Measurements from ENCODE around the gene ANKH. TPM values are rescaled to one million over a fixed set of nuclear protein-coding genes. Genes with fewer than 3 reads are reported as not detected.

Gene ANKH
- total RNA-seq, 1 experiment from 2014 or later, result 30.8 TPM

DNA sequence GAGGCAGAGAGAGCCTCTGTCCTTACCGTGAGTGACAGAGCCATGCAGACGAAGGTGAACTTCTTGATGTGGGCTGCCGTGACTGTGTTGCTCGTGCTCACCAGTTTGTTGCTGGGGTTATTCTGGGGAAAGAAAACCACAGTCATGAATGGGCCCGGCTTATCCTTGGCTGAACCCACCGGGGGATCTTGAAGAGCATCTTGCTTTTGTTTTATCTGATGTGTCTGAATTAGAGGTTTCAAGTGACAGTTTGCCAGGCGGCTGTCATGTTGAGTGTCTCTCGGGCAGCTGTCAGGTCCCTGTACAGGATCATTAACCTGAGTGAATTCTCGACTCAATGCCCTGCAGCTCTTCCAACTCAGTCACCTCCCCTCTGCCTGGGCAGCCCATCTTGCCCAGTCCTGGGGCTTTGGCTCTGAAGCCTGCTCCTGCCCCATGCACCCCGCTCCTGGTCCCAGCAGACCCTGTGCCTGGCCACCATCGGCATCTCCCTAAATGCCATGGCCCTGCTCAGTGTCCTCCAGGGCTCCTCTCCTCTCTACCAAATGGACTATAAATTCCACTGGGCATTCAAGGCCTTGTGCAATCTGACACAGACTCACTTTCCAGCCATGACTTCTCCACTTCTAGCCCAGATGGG is 129.7 kb downstream of the ANKH start:
- no peak for DNase-seq (ENCODE audit: extremely low read depth, low read depth)

- DNase-seq (ENCODE audit: extremely low read depth, low read depth), result no peak
Measured at GRCh38 chr5:14741131-14741530, 130.4 kb downstream of the ANKH start.

GRCh38 chr5:14739981-14740380 is 131.6 kb downstream of the ANKH start:
- DNase-seq (ENCODE audit: extremely low read depth, low read depth), result no peak

- DNase-seq (ENCODE audit: extremely low read depth, low read depth), result no peak
Measured at GRCh38 chr5:14739538-14739937, 132.0 kb downstream of the ANKH start.

DNA sequence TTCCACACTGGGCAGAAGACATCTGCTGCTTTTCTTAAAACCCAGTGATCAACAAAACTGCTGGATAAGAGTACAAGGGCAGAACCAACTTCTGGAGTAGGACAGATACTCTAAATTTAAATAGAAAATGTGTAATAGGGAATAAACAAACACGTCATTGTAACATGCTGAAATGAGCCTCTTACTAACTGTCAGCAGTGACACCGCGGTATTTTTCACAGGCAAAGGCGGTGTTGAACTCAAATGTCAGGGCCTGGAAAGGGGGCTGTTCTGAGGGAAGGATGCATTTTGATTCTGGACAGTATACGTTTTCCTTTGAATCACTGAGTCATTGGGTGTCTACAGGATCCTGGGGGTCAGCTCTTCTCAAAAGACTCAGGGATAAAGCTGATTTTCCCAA is 133.5 kb downstream of the ANKH start:
- DNase-seq (ENCODE audit: extremely low read depth, low read depth), result no peak

DNA sequence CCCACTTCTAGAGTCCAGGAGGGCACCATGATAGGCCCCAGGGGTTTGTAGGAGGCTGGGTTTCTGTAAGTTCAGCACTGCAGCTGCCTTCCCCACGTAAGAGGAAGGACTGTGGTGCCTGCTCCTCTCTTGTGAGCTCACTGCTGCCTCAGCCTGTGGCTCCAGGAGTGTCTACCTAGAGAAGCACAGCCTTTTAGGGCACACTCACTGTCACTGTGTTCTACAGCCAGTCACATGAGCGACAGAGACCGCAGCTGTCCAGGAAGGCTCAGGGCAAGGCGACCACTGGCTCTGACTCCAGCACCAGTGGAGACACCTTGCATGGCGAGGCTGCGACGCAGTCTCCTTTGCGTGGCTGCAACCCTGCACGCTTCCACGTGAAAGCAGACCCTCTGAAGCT is 134.3 kb downstream of the ANKH start:
- no peak for DNase-seq (ENCODE audit: extremely low read depth, low read depth)

DNA sequence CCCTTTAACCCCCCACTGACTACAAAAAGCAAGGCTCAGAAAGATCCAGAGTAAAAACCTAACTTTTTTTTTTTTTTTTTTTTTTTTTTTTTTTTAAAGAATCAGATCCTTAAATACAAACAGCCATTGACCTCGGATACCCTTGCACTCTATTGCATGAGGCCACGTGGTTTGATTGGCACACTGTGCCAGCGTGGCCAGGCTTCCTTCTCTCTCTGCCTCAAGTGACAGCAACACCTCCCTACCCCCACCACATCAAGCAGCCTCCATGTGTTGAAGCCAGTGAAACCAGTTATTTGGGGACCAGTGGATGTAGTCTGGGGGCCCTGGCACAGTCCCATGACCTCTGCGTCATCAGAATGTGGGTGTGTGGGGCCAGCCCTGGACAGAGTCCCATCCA is 135.6 kb downstream of the ANKH start:
- DNase-seq (ENCODE audit: extremely low read depth, low read depth), result no peak

DNA sequence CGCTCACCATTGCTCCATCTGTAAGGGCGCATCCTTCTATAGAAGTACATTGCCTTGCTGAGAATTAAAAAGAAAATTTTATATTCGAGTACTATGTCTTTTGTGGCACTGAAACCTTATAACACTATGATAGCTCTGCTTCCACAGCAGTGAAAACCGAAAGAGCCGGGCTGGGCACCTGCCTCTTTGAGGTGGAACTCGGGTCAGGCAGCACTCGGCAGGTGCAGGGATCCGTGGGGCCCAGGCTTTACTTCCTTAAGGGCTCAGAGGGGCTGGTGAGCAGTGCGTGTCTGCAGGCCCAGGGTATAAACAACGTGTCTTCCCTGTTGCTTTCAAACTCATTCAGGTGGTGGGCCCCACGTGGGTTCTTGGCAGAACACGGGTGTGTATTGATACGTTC is 137.2 kb downstream of the ANKH start:
- no peak for DNase-seq (ENCODE audit: extremely low read depth, low read depth)

- no peak for DNase-seq (ENCODE audit: extremely low read depth, low read depth)
Measured at GRCh38 chr5:14733661-14734060, 137.9 kb downstream of the ANKH start.

- DNase-seq (ENCODE audit: extremely low read depth, low read depth), result no peak
Measured at GRCh38 chr5:14732991-14733390, 138.6 kb downstream of the ANKH start.

DNA sequence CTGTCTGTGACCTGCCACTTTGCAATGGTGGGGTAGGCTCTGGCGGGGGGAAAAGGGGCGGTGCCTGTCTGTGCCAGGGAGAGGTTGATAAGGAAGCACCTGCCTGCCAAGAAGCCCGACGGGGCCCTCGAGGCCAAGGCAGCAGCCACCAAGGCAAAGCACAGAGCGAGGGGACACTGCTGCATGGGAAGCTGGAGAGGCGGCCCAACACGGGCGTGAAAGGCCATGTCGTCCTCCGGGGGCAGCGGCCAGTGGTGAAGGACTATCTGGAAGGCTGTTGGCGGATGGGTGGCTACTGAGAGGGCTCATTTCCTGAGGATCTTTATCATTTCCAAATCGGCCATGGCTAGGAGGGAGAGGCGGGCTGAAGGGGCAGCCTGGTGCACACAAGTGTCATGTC is 140.7 kb downstream of the ANKH start:
- DNase-seq (ENCODE audit: extremely low read depth, low read depth), result no peak

DNA sequence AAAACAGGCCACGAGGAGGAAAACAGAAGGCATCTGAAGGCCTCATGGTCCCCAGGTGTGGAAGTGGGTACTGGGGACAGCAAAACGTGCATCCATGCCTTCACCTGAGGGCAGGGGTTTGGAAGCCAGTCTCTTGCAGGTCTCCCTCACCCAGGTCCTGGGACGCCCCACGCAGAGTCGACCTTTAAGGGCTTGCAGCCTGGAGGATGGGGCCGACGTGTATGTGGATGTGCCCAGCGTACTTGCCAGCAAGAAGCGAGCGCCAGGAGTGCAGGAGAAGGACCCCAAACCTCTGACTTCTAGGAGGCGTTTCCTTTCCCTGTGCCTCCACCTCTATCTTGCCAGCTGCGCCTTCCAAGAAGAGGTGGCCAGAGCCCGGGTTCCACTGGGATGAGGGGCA is 141.1 kb downstream of the ANKH start:
- no peak for DNase-seq (ENCODE audit: extremely low read depth, low read depth)

DNA sequence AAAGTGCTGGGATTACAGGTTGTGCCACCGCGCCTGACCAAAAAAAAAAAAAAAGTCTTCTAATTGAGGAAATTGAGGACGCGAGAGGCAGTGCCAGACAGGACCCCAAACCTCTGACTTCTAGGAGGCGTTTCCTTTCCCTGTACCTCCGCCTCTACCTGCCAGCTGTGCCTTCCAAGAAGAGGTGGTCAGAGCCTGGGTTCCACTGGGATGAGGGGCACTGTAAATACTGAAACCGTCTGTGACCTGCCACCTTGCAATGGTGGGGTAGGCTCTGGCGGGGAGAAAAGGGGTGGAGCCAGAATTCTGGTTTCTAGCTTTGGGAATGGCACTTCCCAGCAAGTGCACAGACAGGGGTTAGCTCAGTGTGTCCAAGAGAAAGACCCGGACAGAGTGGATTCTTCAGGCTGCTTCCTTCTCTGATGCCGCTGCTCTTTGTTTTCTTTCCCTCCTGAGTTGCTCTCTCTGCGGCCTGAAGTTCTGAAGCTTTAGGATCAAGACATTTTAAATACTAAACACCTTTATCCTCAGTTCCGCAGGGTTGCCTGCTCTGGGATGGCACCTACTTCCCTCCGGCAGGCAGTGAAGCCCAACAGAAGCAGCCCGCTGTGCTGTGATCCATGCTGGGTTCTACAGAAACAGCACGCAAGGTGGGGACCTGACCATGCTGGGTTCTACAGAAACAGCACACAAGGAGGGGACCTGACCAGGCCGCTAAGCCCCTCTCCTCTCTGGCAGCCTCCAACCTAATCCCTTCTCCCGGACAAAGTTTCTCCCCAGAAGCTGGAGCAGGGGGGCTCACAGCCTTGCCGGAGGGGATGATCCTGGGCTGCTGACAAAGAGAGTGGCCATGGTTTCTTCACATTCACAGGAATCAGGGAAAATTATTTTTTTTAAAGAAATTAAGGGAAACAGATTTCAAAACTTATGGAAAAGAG is 141.9 kb downstream of the ANKH start:
- no peak for DNase-seq (ENCODE audit: extremely low read depth, low read depth)

GRCh38 chr5:14728459-14728938 is 143.1 kb downstream of the ANKH start:
- no peak for DNase-seq (ENCODE audit: extremely low read depth, low read depth)

DNA sequence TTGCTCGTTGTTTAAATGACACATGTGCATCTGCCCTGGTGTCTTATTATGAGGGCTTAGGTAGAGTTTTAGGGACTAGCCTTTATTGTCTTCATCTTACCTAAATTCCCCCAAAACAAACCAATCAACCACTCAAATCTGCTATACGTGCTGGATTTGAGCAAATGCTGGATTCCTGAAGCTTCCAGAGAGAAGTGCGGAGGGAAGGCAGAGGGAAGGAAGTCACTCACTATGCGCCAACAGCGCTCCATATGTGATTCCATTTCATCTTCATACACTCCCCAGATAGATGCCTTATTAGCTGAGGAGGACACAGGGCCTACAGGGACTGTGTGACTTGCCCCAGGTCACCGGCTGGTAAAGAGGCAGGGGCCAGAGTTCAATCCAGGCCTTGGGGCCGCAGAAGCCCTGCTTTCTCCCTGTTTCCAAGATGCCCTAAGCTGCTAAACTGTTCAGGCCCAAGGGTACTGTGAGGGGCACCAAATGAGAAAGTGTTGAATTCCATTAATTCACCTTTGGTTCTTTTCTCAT is 143.6 kb downstream of the ANKH start:
- DNase-seq (ENCODE audit: extremely low read depth, low read depth), result no peak

DNA sequence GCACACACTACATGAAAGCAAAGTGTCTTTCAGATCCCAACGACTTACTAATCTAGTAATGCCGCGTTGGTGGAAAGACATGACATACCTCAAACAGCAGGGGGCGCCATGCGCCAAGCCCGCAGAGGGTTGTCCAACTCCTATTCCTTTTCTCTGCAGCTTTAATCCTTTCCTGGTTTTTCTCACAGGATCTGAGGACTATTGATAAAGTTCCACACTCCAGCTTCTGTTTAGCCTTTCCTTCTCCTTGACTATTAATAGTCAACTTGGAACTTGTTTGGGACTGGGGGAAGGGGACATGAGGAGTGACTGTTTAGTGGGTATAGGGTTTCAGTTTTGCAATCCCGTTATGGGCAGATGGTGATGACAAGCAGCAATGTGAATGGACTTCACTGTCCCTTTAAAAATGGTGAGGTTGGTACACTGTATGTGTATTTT is 144.1 kb downstream of the ANKH start:
- DNase-seq (ENCODE audit: extremely low read depth, low read depth), result peak; percentile 71

DNA sequence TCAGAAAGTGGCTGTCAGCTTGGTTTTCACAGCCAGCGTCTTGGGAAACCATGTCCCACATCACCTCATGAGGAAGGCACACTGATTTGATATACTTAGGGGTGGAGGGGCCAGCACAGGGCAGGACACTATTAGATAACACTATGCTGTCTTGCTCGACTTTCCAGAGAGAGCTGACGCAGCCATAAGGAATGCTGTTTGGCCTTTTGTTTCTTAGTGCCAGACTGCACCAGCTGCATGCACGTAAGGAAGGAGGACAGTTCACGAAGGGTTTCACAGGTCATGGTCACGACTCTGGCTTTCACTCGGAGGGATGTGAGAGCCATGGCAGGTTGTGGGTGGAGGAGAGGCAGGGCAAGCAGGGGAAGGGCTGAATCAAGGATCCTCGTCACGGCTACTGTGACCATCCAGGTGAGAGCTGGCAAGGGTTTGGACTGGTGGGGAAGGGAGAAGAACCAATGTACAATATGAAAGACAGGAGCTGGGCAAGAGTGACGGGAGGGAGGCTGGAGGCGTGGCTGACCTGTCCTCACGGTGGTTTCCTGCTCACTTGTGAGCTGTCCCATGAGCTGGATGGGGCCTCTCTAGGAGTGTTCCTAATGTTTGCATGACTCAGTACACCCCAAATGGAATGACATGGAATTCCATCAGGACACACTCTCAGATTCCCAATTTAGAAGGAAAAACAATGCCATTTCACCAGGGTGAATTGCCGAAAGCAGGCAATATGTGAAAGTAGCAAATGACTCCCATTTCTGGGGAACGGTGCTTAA is 145.3 kb downstream of the ANKH start:
- no peak for DNase-seq (ENCODE audit: extremely low read depth, low read depth)

DNA sequence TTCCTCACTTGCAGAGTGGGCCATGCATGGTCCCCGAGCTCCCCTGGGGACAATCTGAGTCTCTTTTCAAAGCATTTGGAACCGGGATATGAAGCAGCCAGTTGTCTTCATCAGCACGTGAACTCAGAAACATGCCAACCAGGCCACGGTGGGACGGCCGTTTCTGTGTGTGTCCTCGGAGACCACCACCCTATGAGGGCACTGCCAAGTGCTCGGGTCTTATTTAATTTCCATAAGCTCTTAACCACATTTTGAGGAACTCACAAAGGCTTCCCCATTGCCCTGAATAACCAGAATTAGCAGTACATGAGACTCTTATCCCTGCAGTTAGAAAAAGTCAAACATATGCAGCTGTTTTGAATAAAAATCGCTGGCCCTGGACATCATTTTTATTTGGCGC is 146.9 kb downstream of the ANKH start:
- no peak for DNase-seq (ENCODE audit: extremely low read depth, low read depth)

GRCh38 chr5:14723701-14724132 is 147.9 kb downstream of the ANKH start:
- DNase-seq (ENCODE audit: extremely low read depth, low read depth), result no peak

DNA sequence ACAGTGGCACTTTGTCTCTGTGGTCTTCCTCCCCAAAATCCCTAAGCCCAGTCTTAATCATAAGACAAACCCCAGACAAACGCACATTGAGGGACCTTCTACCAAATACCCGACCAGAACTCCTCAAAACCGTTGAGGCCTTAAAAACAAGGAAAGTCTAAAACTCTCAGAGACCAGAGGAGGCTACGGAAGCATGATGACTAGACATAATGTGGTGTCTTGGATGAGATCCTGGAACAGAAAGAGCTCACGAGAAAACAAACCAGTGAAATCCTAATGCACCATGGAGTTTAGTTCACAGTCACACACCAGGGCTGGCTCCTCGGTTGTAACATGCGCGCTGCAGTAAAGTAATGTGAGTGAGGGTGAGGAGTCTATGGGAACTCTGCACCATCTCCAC is 148.7 kb downstream of the ANKH start:
- DNase-seq (ENCODE audit: extremely low read depth, low read depth), result no peak
